A549 (cell line): ENCODE measurements around the gene DNASE1L2.

ENCODE experiments used
- EP300 ChIP-seq, 2 experiments: fragments of >200 bp; sonication (Bioruptor Twin); formaldehyde crosslinking; IDR thresholded peaks; 2 replicates in 1 of 2; 3 replicates in 1 of 2; pipeline ENCODE4 v1.6.1; 2016 to 2017
- KDM1A ChIP-seq: fragments of 200-600 bp; sonication (generic); IDR thresholded peaks from 2 replicates; pipeline ENCODE4 v1.6.1; 2016; ENCODE audit warnings: low read depth, mild to moderate bottlenecking
- MAZ ChIP-seq: fragments of 150-350 bp; IDR thresholded peaks from 2 replicates; pipeline ENCODE4 v1.6.1; 2014; ENCODE audit warnings: antibody characterized with exemption, low read depth, low read length, borderline replicate concordance
- POLR2A ChIP-seq: IDR thresholded peaks from 2 replicates; pipeline ENCODE4 v1.6.1; 2012; ENCODE audit warnings: mild to moderate bottlenecking, low read length
- RFX5 ChIP-seq: fragments of 450-650 bp; IDR thresholded peaks from 2 replicates; pipeline ENCODE4 v1.7.1; 2014; ENCODE audit warnings: antibody characterized with exemption, mild to moderate bottlenecking, moderate library complexity
- ZC3H11A ChIP-seq: fragments of 450-650 bp; IDR thresholded peaks from 2 replicates; pipeline ENCODE4 v1.6.1; 2014; ENCODE audit warnings: antibody characterized with exemption, mild to moderate bottlenecking
- TF ChIP-seq, protein P1 (sequence below): fragments of >200 bp; sonication (Bioruptor Twin); formaldehyde crosslinking; IDR thresholded peaks from 3 replicates; pipeline ENCODE4 v1.5.1; 2016
- TF ChIP-seq, protein P2 (sequence below): fragments of 450-650 bp; IDR thresholded peaks from 2 replicates; pipeline ENCODE4 v1.6.1; 2014; ENCODE audit warnings: antibody characterized with exemption
- TF ChIP-seq, protein P3 (sequence below): IDR thresholded peaks from 2 replicates; pipeline ENCODE4 v1.6.1; 2012

DNA sequence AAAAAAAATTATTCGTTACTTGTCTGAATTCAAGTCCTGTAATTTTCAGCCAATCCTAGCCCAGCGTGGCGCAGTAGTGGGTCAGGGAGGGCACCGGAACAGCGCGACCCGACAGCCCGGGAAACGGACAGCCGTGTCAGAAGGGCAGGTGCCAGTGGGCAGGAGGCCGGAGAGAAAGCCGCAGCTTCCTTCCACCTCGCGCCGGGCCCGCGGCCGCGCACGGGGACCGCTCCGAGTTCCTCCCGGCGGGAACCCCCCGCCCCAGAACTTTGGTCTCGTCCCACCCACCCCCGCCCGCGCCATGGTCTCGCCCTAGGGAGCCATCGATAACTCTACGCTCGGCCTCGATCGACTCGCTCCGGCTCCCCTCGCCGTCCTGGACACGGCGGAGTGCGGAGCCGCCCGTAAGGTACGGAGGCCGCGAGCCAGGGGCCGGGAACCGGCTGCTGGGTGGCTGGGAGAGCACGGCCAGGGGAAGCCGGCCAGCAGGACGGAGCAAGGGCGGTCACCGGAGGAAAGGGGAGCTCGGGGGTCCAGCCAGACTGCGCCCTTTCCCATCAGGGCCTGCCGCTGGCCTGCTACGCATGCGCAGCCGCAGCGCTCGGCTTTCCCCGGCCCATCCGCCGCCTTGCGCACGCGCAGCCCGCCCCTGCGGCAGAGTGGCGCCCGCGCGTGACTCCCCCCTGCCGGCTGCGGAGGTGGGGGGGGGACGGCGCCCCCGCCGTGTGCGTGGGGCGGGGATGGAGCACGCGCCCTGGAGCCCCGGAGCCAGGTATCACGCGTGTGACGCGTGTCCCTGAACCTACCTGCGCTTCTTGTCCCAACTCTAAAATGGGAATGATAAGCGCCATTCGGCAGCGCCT lies 30.9 kb upstream of the DNASE1L2 start, which contains the start of gene MLST8:
- TF ChIP-seq POLR2A, result peak; percentile 65
- TF ChIP-seq, protein P1, sequence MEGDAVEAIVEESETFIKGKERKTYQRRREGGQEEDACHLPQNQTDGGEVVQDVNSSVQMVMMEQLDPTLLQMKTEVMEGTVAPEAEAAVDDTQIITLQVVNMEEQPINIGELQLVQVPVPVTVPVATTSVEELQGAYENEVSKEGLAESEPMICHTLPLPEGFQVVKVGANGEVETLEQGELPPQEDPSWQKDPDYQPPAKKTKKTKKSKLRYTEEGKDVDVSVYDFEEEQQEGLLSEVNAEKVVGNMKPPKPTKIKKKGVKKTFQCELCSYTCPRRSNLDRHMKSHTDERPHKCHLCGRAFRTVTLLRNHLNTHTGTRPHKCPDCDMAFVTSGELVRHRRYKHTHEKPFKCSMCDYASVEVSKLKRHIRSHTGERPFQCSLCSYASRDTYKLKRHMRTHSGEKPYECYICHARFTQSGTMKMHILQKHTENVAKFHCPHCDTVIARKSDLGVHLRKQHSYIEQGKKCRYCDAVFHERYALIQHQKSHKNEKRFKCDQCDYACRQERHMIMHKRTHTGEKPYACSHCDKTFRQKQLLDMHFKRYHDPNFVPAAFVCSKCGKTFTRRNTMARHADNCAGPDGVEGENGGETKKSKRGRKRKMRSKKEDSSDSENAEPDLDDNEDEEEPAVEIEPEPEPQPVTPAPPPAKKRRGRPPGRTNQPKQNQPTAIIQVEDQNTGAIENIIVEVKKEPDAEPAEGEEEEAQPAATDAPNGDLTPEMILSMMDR, result no peak
- TF ChIP-seq RFX5, result no peak; the same call in 1 of the 2 replicates
- TF ChIP-seq, protein P2, sequence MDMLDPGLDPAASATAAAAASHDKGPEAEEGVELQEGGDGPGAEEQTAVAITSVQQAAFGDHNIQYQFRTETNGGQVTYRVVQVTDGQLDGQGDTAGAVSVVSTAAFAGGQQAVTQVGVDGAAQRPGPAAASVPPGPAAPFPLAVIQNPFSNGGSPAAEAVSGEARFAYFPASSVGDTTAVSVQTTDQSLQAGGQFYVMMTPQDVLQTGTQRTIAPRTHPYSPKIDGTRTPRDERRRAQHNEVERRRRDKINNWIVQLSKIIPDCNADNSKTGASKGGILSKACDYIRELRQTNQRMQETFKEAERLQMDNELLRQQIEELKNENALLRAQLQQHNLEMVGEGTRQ, result no peak
- TF ChIP-seq MAZ, result no peak
- no peak for TF ChIP-seq ZC3H11A
- TF ChIP-seq, protein P3, sequence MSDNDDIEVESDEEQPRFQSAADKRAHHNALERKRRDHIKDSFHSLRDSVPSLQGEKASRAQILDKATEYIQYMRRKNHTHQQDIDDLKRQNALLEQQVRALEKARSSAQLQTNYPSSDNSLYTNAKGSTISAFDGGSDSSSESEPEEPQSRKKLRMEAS, result peak; percentile 75
- no peak for TF ChIP-seq EP300 (IDR thresholded peaks at IDR 0.05)
- no peak for TF ChIP-seq KDM1A
